Measurements from ENCODE around the gene CSNK2A1. TPM values are rescaled to one million over a fixed set of nuclear protein-coding genes. Genes with fewer than 3 reads are reported as not detected.
"Not testable (repeated sequence)": the region's sequence is repeated elsewhere in the genome, so short reads cannot be mapped to it uniquely, and the experiment has no call there.

CSNK2A1 gene
- total and polyA plus RNA-seq, 4 donors = 17.0 to 60.3 (median 39.7) TPM

GRCh38 chr20:584161-584970 is 40.8 kb upstream of the CSNK2A1 start (continued):
- TF ChIP-seq YY1 (IDR thresholded peaks at IDR 0.05) (no peak), SP1 (IDR thresholded peaks at IDR 0.05) (no peak), FOXA1 (IDR thresholded peaks at IDR 0.05) (no peak), EGR1 (IDR thresholded peaks at IDR 0.05; ENCODE audit: low read depth in 2 of 2) (no peak), FOXA2 (IDR thresholded peaks at IDR 0.05) (no peak)

GRCh38 chr20:582204-582603 is 38.6 kb upstream of the CSNK2A1 start:
- no peak for DNase-seq (ENCODE audit: low spot score)
- no peak for TF ChIP-seq SP1 (IDR thresholded peaks at IDR 0.05)
- TF ChIP-seq REST (IDR thresholded peaks at IDR 0.05) = no peak
- TF ChIP-seq ZBTB33 (IDR thresholded peaks at IDR 0.05) = no peak
- TF ChIP-seq YY1 (IDR thresholded peaks at IDR 0.05) = no peak
- TF ChIP-seq HNF4A (conservative IDR thresholded peaks at IDR 0.05) = no peak
- no peak for TF ChIP-seq TAF1 (conservative IDR thresholded peaks at IDR 0.05)
- no peak for TF ChIP-seq GABPA (IDR thresholded peaks at IDR 0.05 in 1 of 2, conservative IDR thresholded peaks at IDR 0.05 in 1 of 2)
- TF ChIP-seq FOXA2 (IDR thresholded peaks at IDR 0.05) = no peak
- TF ChIP-seq JUND (IDR thresholded peaks at IDR 0.05) = no peak
- no peak for TF ChIP-seq HNF4G (IDR thresholded peaks at IDR 0.05)
- no peak for TF ChIP-seq RAD21 (IDR thresholded peaks at IDR 0.05)
- no peak for TF ChIP-seq EGR1 (IDR thresholded peaks at IDR 0.05; ENCODE audit: low read depth in 2 of 2)
- no peak for TF ChIP-seq CTCF (IDR thresholded peaks at IDR 0.05; ENCODE audit: low read depth, low read length, missing input control)
- TF ChIP-seq MAX (IDR thresholded peaks at IDR 0.05) = no peak
- H3K4me3 ChIP-seq (ENCODE audit: low read depth in 1 of 3, low read length in 3 of 3) = no peak overlapping the region
- no peak overlapping the region for H3K9ac ChIP-seq (ENCODE audit: low read depth in 1 of 2, low read length in 2 of 2)
- no peaks in the 10 kb centered on the region for H3K36me3 ChIP-seq (ENCODE audit: control insufficient read depth in 4 of 4, insufficient read depth in 3 of 4, low read depth in 1 of 4, low read length in 3 of 4)
- H3K27me3 ChIP-seq (ENCODE audit: control insufficient read depth in 4 of 4, insufficient read depth in 4 of 4, low read length in 3 of 4) = peaks cover 0 to 3% (median 2%) of the 10 kb centered on the region in 4 donors
- no peaks in the 10 kb centered on the region for H3K4me1 ChIP-seq (ENCODE audit: control insufficient read depth in 4 of 4, insufficient read depth in 4 of 4, low read length in 3 of 4)
- WGBS = 71% methylated on average over 5 of the region's 5 CpGs
- H3K9me3 ChIP-seq (ENCODE audit: control insufficient read depth in 4 of 4, low read length in 3 of 4) = no peaks in the 10 kb centered on the region
- no peak overlapping the region for H3K27ac ChIP-seq (ENCODE audit: low read depth in 1 of 2, low read length in 2 of 2)

GRCh38 chr20:578940-579690 is 35.5 kb upstream of the CSNK2A1 start:
- H3K27ac ChIP-seq (ENCODE audit: low read depth in 1 of 2, low read length in 2 of 2); H3K9ac ChIP-seq (ENCODE audit: low read depth in 1 of 2, low read length in 2 of 2); DNase-seq (ENCODE audit: low spot score); H3K27me3 ChIP-seq (ENCODE audit: control insufficient read depth in 4 of 4, insufficient read depth in 4 of 4, low read length in 3 of 4); H3K4me3 ChIP-seq (ENCODE audit: low read depth in 1 of 3, low read length in 3 of 3); H3K4me1 ChIP-seq (ENCODE audit: control insufficient read depth in 4 of 4, insufficient read depth in 4 of 4, low read length in 3 of 4); H3K9me3 ChIP-seq (ENCODE audit: control insufficient read depth in 4 of 4, low read length in 3 of 4); H3K36me3 ChIP-seq (ENCODE audit: control insufficient read depth in 4 of 4, insufficient read depth in 3 of 4, low read depth in 1 of 4, low read length in 3 of 4): not testable (repeated sequence)
- WGBS = 83% methylated on average over 7 of the region's 8 CpGs
